Mesenchymal stem cell (in vitro differentiated cells and primary cell): ENCODE measurements around the gene REV3L.

ENCODE experiments used
- DNase-seq: peaks from one replicate; pipeline ENCODE4 v3.0.0-alpha.2; 2013
- H2AFZ ChIP-seq: one replicate; pipeline ENCODE4 v1.6.1; 2013; ENCODE audit warnings: low read depth, mild to moderate bottlenecking, control low read depth, inconsistent platforms, low read length, moderate library complexity
- H2AK5ac ChIP-seq: 2 replicates; pipeline ENCODE4 v1.6.1; 2013; ENCODE audit warnings: low read length, moderate library complexity, mild to moderate bottlenecking, inconsistent platforms; ENCODE audit not compliant: severe bottlenecking
- H2BK120ac ChIP-seq: one replicate; pipeline ENCODE4 v1.6.1; 2013; ENCODE audit warnings: low read depth, mild to moderate bottlenecking, inconsistent platforms, low read length, moderate library complexity
- H2BK12ac ChIP-seq, 2 experiments: one replicate each; pipeline ENCODE4 v1.6.1; 2013; ENCODE audit warnings: inconsistent platforms in 2 of 2, low read length in 2 of 2, mild to moderate bottlenecking in 2 of 2, moderate library complexity in 2 of 2, control low read depth in 1 of 2
- H2BK15ac ChIP-seq: one replicate; pipeline ENCODE4 v1.6.1; 2013; ENCODE audit warnings: mild to moderate bottlenecking, low read depth, inconsistent platforms; ENCODE audit not compliant: poor library complexity, severe bottlenecking
- H2BK5ac ChIP-seq: 2 replicates; pipeline ENCODE4 v1.6.1; 2013; ENCODE audit warnings: low read depth, mild to moderate bottlenecking, low read length, control low read depth, inconsistent platforms; ENCODE audit not compliant: poor library complexity, severe bottlenecking
- H3K14ac ChIP-seq, 2 experiments: one replicate each; pipeline ENCODE4 v1.6.1; 2013; ENCODE audit warnings: inconsistent platforms in 2 of 2, low read length in 2 of 2, control low read depth in 1 of 2, mild to moderate bottlenecking in 1 of 2, moderate library complexity in 1 of 2
- H3K18ac ChIP-seq, 2 experiments: one replicate each; pipeline ENCODE4 v1.6.1; 2013; ENCODE audit warnings: inconsistent platforms in 2 of 2, low read length in 2 of 2, control low read depth in 1 of 2, low read depth in 1 of 2, mild to moderate bottlenecking in 1 of 2
- H3K23ac ChIP-seq, 2 experiments: one replicate each; pipeline ENCODE4 v1.6.1; 2013; ENCODE audit warnings: inconsistent platforms in 2 of 2, low read length in 2 of 2, mild to moderate bottlenecking in 2 of 2, moderate library complexity in 2 of 2, control low read depth in 1 of 2
- H3K27ac ChIP-seq: 2 replicates; pipeline ENCODE4 v1.5.1; 2013; ENCODE audit warnings: mild to moderate bottlenecking, moderate library complexity, low read length, control low read depth, inconsistent platforms; ENCODE audit not compliant: poor library complexity, severe bottlenecking
- H3K27me3 ChIP-seq, 2 experiments: 2 replicates each; pipeline versions ENCODE4 v1.6.1 to v1.7.0; 2013; ENCODE audit warnings: low read length in 2 of 2, mild to moderate bottlenecking in 2 of 2, moderate library complexity in 2 of 2, control low read depth in 1 of 2, inconsistent platforms in 1 of 2; ENCODE audit not compliant: control insufficient read depth in 1 of 2, insufficient read depth in 1 of 2
- H3K36me3 ChIP-seq, 2 experiments: 2 replicates each; pipeline versions ENCODE4 v1.6.1 to v1.7.0; 2013; ENCODE audit warnings: low read length in 2 of 2, control low read depth in 1 of 2, inconsistent platforms in 1 of 2, low read depth in 1 of 2, mild to moderate bottlenecking in 1 of 2; ENCODE audit not compliant: insufficient read depth in 2 of 2, control insufficient read depth in 1 of 2
- H3K4ac ChIP-seq, 2 experiments: one replicate each; pipeline ENCODE4 v1.6.1; 2013; ENCODE audit warnings: inconsistent platforms in 2 of 2, low read length in 2 of 2, mild to moderate bottlenecking in 2 of 2, moderate library complexity in 2 of 2, control low read depth in 1 of 2, low read depth in 1 of 2
- H3K4me1 ChIP-seq: 2 replicates; pipeline ENCODE4 v1.6.1; 2013; ENCODE audit warnings: low read depth, low read length, control low read depth; ENCODE audit not compliant: control insufficient read depth, insufficient read depth
- H3K4me2 ChIP-seq: 2 replicates; pipeline ENCODE4 v1.6.1; 2013; ENCODE audit warnings: low read length, mild to moderate bottlenecking, inconsistent platforms; ENCODE audit not compliant: poor library complexity, severe bottlenecking
- H3K4me3 ChIP-seq, 2 experiments: 2 replicates each; pipeline versions ENCODE4 v1.5.1 to v1.7.0; 2013; ENCODE audit warnings: low read length in 2 of 2, mild to moderate bottlenecking in 2 of 2, control low read depth in 1 of 2, low read depth in 1 of 2; ENCODE audit not compliant: insufficient read depth in 1 of 2
- H3K79me1 ChIP-seq: replicated peaks from 2 replicates; pipeline ENCODE4 v1.6.1; 2013; ENCODE audit warnings: mild to moderate bottlenecking, control low read depth, low read length, inconsistent platforms; ENCODE audit not compliant: poor library complexity, severe bottlenecking
- H3K9ac ChIP-seq: 2 replicates; pipeline ENCODE4 v1.7.0; 2013; ENCODE audit warnings: mild to moderate bottlenecking, low read length, moderate library complexity
- H3K9me3 ChIP-seq: 2 replicates; pipeline ENCODE4 v1.7.0; 2013; ENCODE audit warnings: mild to moderate bottlenecking, low read length; ENCODE audit not compliant: control insufficient read depth
- H4K8ac ChIP-seq: one replicate; pipeline ENCODE4 v1.6.1; 2013; ENCODE audit warnings: inconsistent platforms, mild to moderate bottlenecking, low read length, moderate library complexity
- H4K91ac ChIP-seq: one replicate; pipeline ENCODE4 v1.6.1; 2013; ENCODE audit warnings: mild to moderate bottlenecking, low read length, inconsistent platforms
- WGBS: methylation state at CpG from one replicate; pipeline ENCODE4 v1.1.7; 2013; ENCODE audit warnings: mixed read lengths; 5-methylcytosine and 5-hydroxymethylcytosine counted together

Gene REV3L

GRCh38 chr6:111382476-111383294 lies 100.3 kb downstream of the REV3L start:
- H3K27me3 ChIP-seq: no peaks in the 10 kb centered on the region
- H2BK15ac ChIP-seq: no peak overlapping the region
- H3K4me3 ChIP-seq: no peak overlapping the region
- no peak overlapping the region for H3K27ac ChIP-seq
- H4K91ac ChIP-seq: peak overlapping the region; percentile 50
- H3K23ac ChIP-seq: no peak overlapping the region
- H2BK120ac ChIP-seq: no peak overlapping the region
- peaks cover 13% of the 10 kb centered on the region for H3K79me1 ChIP-seq
- H4K8ac ChIP-seq: peak overlapping the region; percentile 49
- H3K36me3 ChIP-seq: peaks cover 13 to 99% of the 10 kb centered on the region in 2 experiments
- no peak for DNase-seq
- no peak overlapping the region for H3K18ac ChIP-seq
- H2AK5ac ChIP-seq: no peak overlapping the region
- no peak overlapping the region for H3K4me2 ChIP-seq
- H2BK12ac ChIP-seq: no peak overlapping the region
- peak overlapping the region in 1 of 2 experiments; percentile 1 for H3K14ac ChIP-seq
- no peak overlapping the region for H2BK5ac ChIP-seq
- peaks cover 3% of the 10 kb centered on the region for H3K4me1 ChIP-seq
- H2AFZ ChIP-seq: no peak overlapping the region
- H3K9me3 ChIP-seq: no peaks in the 10 kb centered on the region
- H3K9ac ChIP-seq: no peak overlapping the region
- 96% methylated on average over 7 of the region's 9 CpGs for WGBS
- no peak overlapping the region for H3K4ac ChIP-seq

- Histone ChIP-seq H3K4me2 (no peak overlapping the region), H3K4me3 (no peak overlapping the region), H2BK120ac (no peak overlapping the region)
Observed at GRCh38 chr6:111381728-111382127, 101.3 kb downstream of the REV3L start.

GRCh38 chr6:111381123-111381522 lies 101.9 kb downstream of the REV3L start:
- no peak for DNase-seq
- Histone ChIP-seq H4K8ac (no peak overlapping the region), H3K4me1 (peaks cover 3% of the 10 kb centered on the region), H3K23ac (no peak overlapping the region), H2BK120ac (no peak overlapping the region), H3K9me3 (no peaks in the 10 kb centered on the region), H2BK5ac (no peak overlapping the region), H4K91ac (no peak overlapping the region), H3K27me3 (no peaks in the 10 kb centered on the region), H3K4me3 (no peak overlapping the region), H3K14ac (no peak overlapping the region), H3K4ac (no peak overlapping the region), H3K9ac (no peak overlapping the region), H3K27ac (no peak overlapping the region), H2BK15ac (no peak overlapping the region), H2AFZ (no peak overlapping the region), H3K79me1 (peaks cover 13% of the 10 kb centered on the region), H2AK5ac (no peak overlapping the region), H3K36me3 (peaks cover 16 to 99% of the 10 kb centered on the region in 2 experiments), H3K18ac (no peak overlapping the region), H3K4me2 (no peak overlapping the region), H2BK12ac (no peak overlapping the region)

More at GRCh38 chr6:111381728-111382127, 101.3 kb downstream of the REV3L start:
- Histone ChIP-seq H2BK5ac (no peak overlapping the region), H3K27ac (no peak overlapping the region), H3K79me1 (peaks cover 13% of the 10 kb centered on the region), H3K9me3 (no peaks in the 10 kb centered on the region), H3K18ac (no peak overlapping the region), H3K14ac (no peak overlapping the region), H3K4ac (no peak overlapping the region), H3K4me1 (peaks cover 3% of the 10 kb centered on the region), H4K91ac (no peak overlapping the region), H3K27me3 (no peaks in the 10 kb centered on the region), H2BK15ac (no peak overlapping the region), H2BK12ac (no peak overlapping the region), H4K8ac (no peak overlapping the region), H3K9ac (no peak overlapping the region), H3K23ac (no peak overlapping the region), H2AK5ac (no peak overlapping the region), H2AFZ (no peak overlapping the region), H3K36me3 (peaks cover 16 to 99% of the 10 kb centered on the region in 2 experiments)
- 100% methylated on average over 1 of the region's 1 CpG for WGBS
- no peak for DNase-seq

- Histone ChIP-seq H2BK15ac (no peak overlapping the region), H3K79me1 (peaks cover 13% of the 10 kb centered on the region), H3K14ac (no peak overlapping the region), H3K23ac (no peak overlapping the region), H3K18ac (no peak overlapping the region), H3K9ac (no peak overlapping the region), H4K91ac (no peak overlapping the region), H3K4me2 (no peak overlapping the region), H3K9me3 (no peaks in the 10 kb centered on the region), H4K8ac (no peak overlapping the region), H3K4me1 (peaks cover 3% of the 10 kb centered on the region), H2AFZ (no peak overlapping the region), H2BK120ac (no peak overlapping the region), H2AK5ac (no peak overlapping the region), H3K27me3 (no peaks in the 10 kb centered on the region), H2BK5ac (no peak overlapping the region), H2BK12ac (no peak overlapping the region), H3K4ac (no peak overlapping the region), H3K27ac (no peak overlapping the region), H3K4me3 (no peak overlapping the region), H3K36me3 (peaks cover 16 to 99% of the 10 kb centered on the region in 2 experiments)
- WGBS: 96% methylated on average over 2 of the region's 2 CpGs
- DNase-seq: no peak
Observed at GRCh38 chr6:111379831-111380230, 103.2 kb downstream of the REV3L start.
